Measurements from ENCODE around the gene LRRC36.

GRCh38 chr16:67326472-67327309 lies at the start of gene LRRC36, which contains the start of gene KCTD19:
- TF ChIP-seq ZNF274 (IDR thresholded peaks at IDR 0.05; ENCODE audit: borderline replicate concordance, extremely low read depth, low read length) (no peak), POLR2A (IDR thresholded peaks at IDR 0.05; ENCODE audit: control extremely low read depth in 1 of 2, low read depth in 2 of 2, low read length in 2 of 2) (no peak), MAX (IDR thresholded peaks at IDR 0.05) (peak; percentile 23; the same call in 1 of the 2 replicates), RFX5 (IDR thresholded peaks at IDR 0.05; ENCODE audit: borderline replicate concordance, low read depth, low read length) (no peak)
- TF ChIP-seq, protein P1, sequence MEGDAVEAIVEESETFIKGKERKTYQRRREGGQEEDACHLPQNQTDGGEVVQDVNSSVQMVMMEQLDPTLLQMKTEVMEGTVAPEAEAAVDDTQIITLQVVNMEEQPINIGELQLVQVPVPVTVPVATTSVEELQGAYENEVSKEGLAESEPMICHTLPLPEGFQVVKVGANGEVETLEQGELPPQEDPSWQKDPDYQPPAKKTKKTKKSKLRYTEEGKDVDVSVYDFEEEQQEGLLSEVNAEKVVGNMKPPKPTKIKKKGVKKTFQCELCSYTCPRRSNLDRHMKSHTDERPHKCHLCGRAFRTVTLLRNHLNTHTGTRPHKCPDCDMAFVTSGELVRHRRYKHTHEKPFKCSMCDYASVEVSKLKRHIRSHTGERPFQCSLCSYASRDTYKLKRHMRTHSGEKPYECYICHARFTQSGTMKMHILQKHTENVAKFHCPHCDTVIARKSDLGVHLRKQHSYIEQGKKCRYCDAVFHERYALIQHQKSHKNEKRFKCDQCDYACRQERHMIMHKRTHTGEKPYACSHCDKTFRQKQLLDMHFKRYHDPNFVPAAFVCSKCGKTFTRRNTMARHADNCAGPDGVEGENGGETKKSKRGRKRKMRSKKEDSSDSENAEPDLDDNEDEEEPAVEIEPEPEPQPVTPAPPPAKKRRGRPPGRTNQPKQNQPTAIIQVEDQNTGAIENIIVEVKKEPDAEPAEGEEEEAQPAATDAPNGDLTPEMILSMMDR (IDR thresholded peaks at IDR 0.05; ENCODE audit: control extremely low read depth in 1 of 3, insufficient read depth in 1 of 3, low read depth in 1 of 3, low read length in 3 of 3): peak; percentile 75 to 90 (median 78)
